ENCODE data around the gene FIGLA.
"Not testable (repeated sequence)": the region's sequence is repeated elsewhere in the genome, so short reads cannot be mapped to it uniquely, and the experiment has no call there.

The FIGLA gene

GRCh38 chr2:70808983-70809958, 18.8 kb upstream of the FIGLA start:
- DNase-seq (ENCODE audit: low read depth in 1 of 2, low spot score in 1 of 2), result no peak

- no peak for DNase-seq (ENCODE audit: low read depth in 1 of 2, low spot score in 1 of 2)
Observed at GRCh38 chr2:70807828-70808118, 17.3 kb upstream of the FIGLA start.

GRCh38 chr2:70807102-70807827, 16.8 kb upstream of the FIGLA start:
- no peak for DNase-seq (ENCODE audit: low read depth in 1 of 2, low spot score in 1 of 2)

- DNase-seq (ENCODE audit: low read depth in 1 of 2, low spot score in 1 of 2), result no peak
Observed at GRCh38 chr2:70806620-70807019, 16.2 kb upstream of the FIGLA start.

GRCh38 chr2:70806013-70806412, 15.6 kb upstream of the FIGLA start:
- DNase-seq (ENCODE audit: low read depth in 1 of 2, low spot score in 1 of 2), result no peak

- no peak for DNase-seq (ENCODE audit: low read depth in 1 of 2, low spot score in 1 of 2)
Observed at GRCh38 chr2:70801607-70802263, 11.3 kb upstream of the FIGLA start.

- DNase-seq (ENCODE audit: low read depth in 1 of 2, low spot score in 1 of 2), result no peak
Observed at GRCh38 chr2:70799706-70800105, 9.3 kb upstream of the FIGLA start.

- DNase-seq (ENCODE audit: low read depth in 1 of 2, low spot score in 1 of 2), result not testable (repeated sequence)
Observed at GRCh38 chr2:70797996-70798395, 7.6 kb upstream of the FIGLA start.

GRCh38 chr2:70797506-70797905, 7.1 kb upstream of the FIGLA start:
- no peak for DNase-seq (ENCODE audit: low read depth in 1 of 2, low spot score in 1 of 2)

- DNase-seq (ENCODE audit: low read depth in 1 of 2, low spot score in 1 of 2), result no peak
Observed at GRCh38 chr2:70796262-70796661, 5.8 kb upstream of the FIGLA start.

- no peak for DNase-seq (ENCODE audit: low read depth in 1 of 2, low spot score in 1 of 2)
Observed at GRCh38 chr2:70795164-70795995, 4.9 kb upstream of the FIGLA start.

GRCh38 chr2:70793450-70793849, 3.0 kb upstream of the FIGLA start:
- no peak for DNase-seq (ENCODE audit: low read depth in 1 of 2, low spot score in 1 of 2)

- DNase-seq (ENCODE audit: low read depth in 1 of 2, low spot score in 1 of 2), result peak; percentile 9 to 47
Observed at GRCh38 chr2:70789304-70790135, 923 bp downstream of the FIGLA start.

GRCh38 chr2:70785137-70785911, 5.1 kb downstream of the FIGLA start:
- DNase-seq (ENCODE audit: low read depth in 1 of 2, low spot score in 1 of 2), result peak in 1 of 2 donors; percentile 21

- no peak for DNase-seq (ENCODE audit: low read depth in 1 of 2, low spot score in 1 of 2)
Observed at GRCh38 chr2:70784320-70784719, 6.1 kb downstream of the FIGLA start.

- DNase-seq (ENCODE audit: low read depth in 1 of 2, low spot score in 1 of 2), result no peak
Observed at GRCh38 chr2:70779911-70780545, 10.4 kb downstream of the FIGLA start.

GRCh38 chr2:70779491-70779890, 11.0 kb downstream of the FIGLA start:
- no peak for DNase-seq (ENCODE audit: low read depth in 1 of 2, low spot score in 1 of 2)

- DNase-seq (ENCODE audit: low read depth in 1 of 2, low spot score in 1 of 2), result no peak
Observed at GRCh38 chr2:70778676-70779075, 11.8 kb downstream of the FIGLA start.

GRCh38 chr2:70777450-70777849, 13.0 kb downstream of the FIGLA start:
- no peak for DNase-seq (ENCODE audit: low read depth in 1 of 2, low spot score in 1 of 2)

Data from stimulated activated CD4-positive, alpha-beta T cell treated with anti-CD3 and anti-CD28 coated beads, Interleukin-15, amount 100 ng/mL, for 1 hour (primary cell).